Measurements from ENCODE around the gene CD99. TPM values are rescaled to one million over a fixed set of nuclear protein-coding genes. Genes with fewer than 3 reads are reported as not detected.

CD99 gene
- polyA plus RNA-seq, 1 donor (not counting 4 experiments of a cell fraction or from before 2014, with no cell fraction given), result 74.4 TPM

- H3K4me2 ChIP-seq (ENCODE audit: control insufficient read depth, extremely low read depth, insufficient read depth, low read depth, low read length), result no peak overlapping the region
- H3K4me1 ChIP-seq (ENCODE audit: control insufficient read depth, extremely low read depth, insufficient read depth, low read length), result no peaks in the 10 kb centered on the region
- no peak for DNase-seq (ENCODE audit: low read depth, low spot score)
- dilution Hi-C loops (cut with MboI; ENCODE audit: extremely low pct_ligation_motif_present, low sequenced_read_pairs), result no loop called here
- no peak overlapping the region for H3K27ac ChIP-seq (ENCODE audit: control insufficient read depth, insufficient read depth, low read length)
- H3K9me1 ChIP-seq (ENCODE audit: control insufficient read depth, extremely low read depth, insufficient read depth, low read length), result no peaks in the 10 kb centered on the region
- H3K9me3 ChIP-seq (ENCODE audit: control insufficient read depth, low read depth, low read length), result no peaks in the 10 kb centered on the region
- H3K79me2 ChIP-seq (ENCODE audit: control insufficient read depth, insufficient read depth, low read length), result no peaks in the 10 kb centered on the region
- H3K9ac ChIP-seq (ENCODE audit: control insufficient read depth, extremely low read depth, insufficient read depth, low read length), result no peak overlapping the region
- H3K27me3 ChIP-seq (ENCODE audit: control insufficient read depth, extremely low read depth, insufficient read depth, low read length), result no peaks in the 10 kb centered on the region
- FAIRE-seq, result no peak
- H2AFZ ChIP-seq (ENCODE audit: control insufficient read depth, low read length), result no peak overlapping the region
- no peaks in the 10 kb centered on the region for H4K20me1 ChIP-seq (ENCODE audit: control insufficient read depth, extremely low read depth, insufficient read depth, low read length)
- H3K36me3 ChIP-seq (ENCODE audit: control insufficient read depth in 2 of 2, extremely low read depth in 1 of 2, insufficient read depth in 2 of 2, low read length in 2 of 2), result peaks cover 14 to 27% of the 10 kb centered on the region in 2 experiments
- H3K4me3 ChIP-seq (ENCODE audit: control insufficient read depth in 2 of 3, extremely low read depth in 1 of 3, insufficient read depth in 2 of 3, low read depth in 1 of 3, low read length in 3 of 3), result no peak overlapping the region
- TF ChIP-seq, protein P1, sequence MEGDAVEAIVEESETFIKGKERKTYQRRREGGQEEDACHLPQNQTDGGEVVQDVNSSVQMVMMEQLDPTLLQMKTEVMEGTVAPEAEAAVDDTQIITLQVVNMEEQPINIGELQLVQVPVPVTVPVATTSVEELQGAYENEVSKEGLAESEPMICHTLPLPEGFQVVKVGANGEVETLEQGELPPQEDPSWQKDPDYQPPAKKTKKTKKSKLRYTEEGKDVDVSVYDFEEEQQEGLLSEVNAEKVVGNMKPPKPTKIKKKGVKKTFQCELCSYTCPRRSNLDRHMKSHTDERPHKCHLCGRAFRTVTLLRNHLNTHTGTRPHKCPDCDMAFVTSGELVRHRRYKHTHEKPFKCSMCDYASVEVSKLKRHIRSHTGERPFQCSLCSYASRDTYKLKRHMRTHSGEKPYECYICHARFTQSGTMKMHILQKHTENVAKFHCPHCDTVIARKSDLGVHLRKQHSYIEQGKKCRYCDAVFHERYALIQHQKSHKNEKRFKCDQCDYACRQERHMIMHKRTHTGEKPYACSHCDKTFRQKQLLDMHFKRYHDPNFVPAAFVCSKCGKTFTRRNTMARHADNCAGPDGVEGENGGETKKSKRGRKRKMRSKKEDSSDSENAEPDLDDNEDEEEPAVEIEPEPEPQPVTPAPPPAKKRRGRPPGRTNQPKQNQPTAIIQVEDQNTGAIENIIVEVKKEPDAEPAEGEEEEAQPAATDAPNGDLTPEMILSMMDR (optimal IDR thresholded peaks at IDR 0.05 in 1 of 3, IDR thresholded peaks at IDR 0.05 in 1 of 3, conservative IDR thresholded peaks at IDR 0.05 in 1 of 3; ENCODE audit: extremely low read depth in 1 of 3, insufficient read depth in 2 of 3, low read length in 3 of 3), result no peak
- no peak for TF ChIP-seq EZH2 (IDR thresholded peaks at IDR 0.05; ENCODE audit: low read length)
Observed at GRCh38 chrX:2732649-2733048, 41.6 kb downstream of the CD99 start.

DNA sequence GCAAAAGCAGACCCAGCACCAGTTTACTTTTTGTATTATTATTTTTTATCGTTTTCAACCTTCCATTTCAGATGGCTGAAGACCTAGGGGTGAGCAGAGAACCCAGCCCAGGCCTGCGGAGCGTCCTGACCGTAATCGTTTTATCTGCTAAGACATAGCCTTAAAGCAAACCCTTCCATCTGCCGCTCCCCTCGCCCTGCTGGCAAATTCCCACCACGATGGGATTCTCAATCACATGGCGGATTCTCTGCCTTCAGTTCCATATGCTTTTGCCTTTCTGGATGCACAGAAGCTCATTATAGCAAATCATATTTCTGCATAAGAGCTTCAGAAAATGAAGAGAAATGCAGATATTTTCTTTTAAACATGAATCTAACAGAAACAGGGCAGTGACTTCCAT lies 42.2 kb downstream of the CD99 start:
- Histone ChIP-seq H2AFZ (ENCODE audit: control insufficient read depth, low read length) (no peak overlapping the region), H3K4me2 (ENCODE audit: control insufficient read depth, extremely low read depth, insufficient read depth, low read depth, low read length) (no peak overlapping the region), H3K9ac (ENCODE audit: control insufficient read depth, extremely low read depth, insufficient read depth, low read length) (no peak overlapping the region), H3K4me3 (ENCODE audit: control insufficient read depth in 2 of 3, extremely low read depth in 1 of 3, insufficient read depth in 2 of 3, low read depth in 1 of 3, low read length in 3 of 3) (no peak overlapping the region), H3K4me1 (ENCODE audit: control insufficient read depth, extremely low read depth, insufficient read depth, low read length) (no peaks in the 10 kb centered on the region), H3K27me3 (ENCODE audit: control insufficient read depth, extremely low read depth, insufficient read depth, low read length) (no peaks in the 10 kb centered on the region), H3K36me3 (ENCODE audit: control insufficient read depth in 2 of 2, extremely low read depth in 1 of 2, insufficient read depth in 2 of 2, low read length in 2 of 2) (peaks cover 11 to 26% of the 10 kb centered on the region in 2 experiments), H3K27ac (ENCODE audit: control insufficient read depth, insufficient read depth, low read length) (no peak overlapping the region), H3K79me2 (ENCODE audit: control insufficient read depth, insufficient read depth, low read length) (no peaks in the 10 kb centered on the region), H3K9me3 (ENCODE audit: control insufficient read depth, low read depth, low read length) (no peaks in the 10 kb centered on the region), H3K9me1 (ENCODE audit: control insufficient read depth, extremely low read depth, insufficient read depth, low read length) (no peaks in the 10 kb centered on the region), H4K20me1 (ENCODE audit: control insufficient read depth, extremely low read depth, insufficient read depth, low read length) (no peaks in the 10 kb centered on the region)
- FAIRE-seq (no peak), DNase-seq (ENCODE audit: low read depth, low spot score) (no peak)
- dilution Hi-C loops (cut with MboI; ENCODE audit: extremely low pct_ligation_motif_present, low sequenced_read_pairs), result no loop called here
- TF ChIP-seq EZH2 (IDR thresholded peaks at IDR 0.05; ENCODE audit: low read length), result no peak
- TF ChIP-seq, protein P1 (optimal IDR thresholded peaks at IDR 0.05 in 1 of 3, IDR thresholded peaks at IDR 0.05 in 1 of 3, conservative IDR thresholded peaks at IDR 0.05 in 1 of 3; ENCODE audit: extremely low read depth in 1 of 3, insufficient read depth in 2 of 3, low read length in 3 of 3), result no peak
